G401 (cell line): ENCODE results near the gene PSAT1. TPM values are rescaled to one million over a fixed set of nuclear protein-coding genes. Genes with fewer than 3 reads are reported as not detected.

Experiments
- DNase-seq: peaks from one replicate; pipeline ENCODE4 v3.0.0-alpha.2; 2015; ENCODE audit warnings: low spot score
- in situ Hi-C: cut with HindIII; loops from 2 replicates; pipeline ENCODE4 v1.10.0; 2016; ENCODE audit warnings: low sequenced_read_pairs, mixed read lengths
- total RNA-seq: library from RNA; depleted of rRNA; stranded (reverse); fragments of >200 nt; shearing (Covaris generic); gene quantifications from 2 replicates; pipeline ENCODE4 v1.2.3, GENCODE V29; 2014

PSAT1 gene
- total RNA-seq, 1 experiment from 2014 or later = 268 TPM

- in situ Hi-C loops = no loop called here
Observed at GRCh38 chr9:78291240-78291925, 5.5 kb upstream of the PSAT1 start.

DNA sequence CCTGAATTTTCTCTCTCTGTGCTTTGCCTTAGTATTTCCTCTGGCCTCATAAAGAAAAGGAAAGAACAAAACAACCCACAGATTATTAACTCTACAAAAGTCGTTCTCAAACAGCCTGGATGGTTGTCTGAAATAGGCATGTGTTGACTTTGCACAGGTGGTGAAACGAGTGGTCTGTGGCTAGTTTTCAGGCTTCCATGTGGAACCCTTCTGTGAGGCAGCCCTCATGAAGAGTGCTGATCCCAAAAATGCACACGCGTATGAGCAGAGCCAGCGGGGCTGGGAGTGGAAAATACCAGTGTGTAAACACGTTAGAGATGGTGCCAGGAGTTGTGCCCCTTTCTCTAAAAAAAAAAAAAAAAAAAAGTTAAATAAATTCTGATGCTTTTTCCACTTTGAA, 4.9 kb upstream of the PSAT1 start:
- DNase-seq = no peak
- in situ Hi-C loops = no loop called here

More at GRCh38 chr9:78291240-78291925, 5.5 kb upstream of the PSAT1 start:
- no peak for DNase-seq

DNA sequence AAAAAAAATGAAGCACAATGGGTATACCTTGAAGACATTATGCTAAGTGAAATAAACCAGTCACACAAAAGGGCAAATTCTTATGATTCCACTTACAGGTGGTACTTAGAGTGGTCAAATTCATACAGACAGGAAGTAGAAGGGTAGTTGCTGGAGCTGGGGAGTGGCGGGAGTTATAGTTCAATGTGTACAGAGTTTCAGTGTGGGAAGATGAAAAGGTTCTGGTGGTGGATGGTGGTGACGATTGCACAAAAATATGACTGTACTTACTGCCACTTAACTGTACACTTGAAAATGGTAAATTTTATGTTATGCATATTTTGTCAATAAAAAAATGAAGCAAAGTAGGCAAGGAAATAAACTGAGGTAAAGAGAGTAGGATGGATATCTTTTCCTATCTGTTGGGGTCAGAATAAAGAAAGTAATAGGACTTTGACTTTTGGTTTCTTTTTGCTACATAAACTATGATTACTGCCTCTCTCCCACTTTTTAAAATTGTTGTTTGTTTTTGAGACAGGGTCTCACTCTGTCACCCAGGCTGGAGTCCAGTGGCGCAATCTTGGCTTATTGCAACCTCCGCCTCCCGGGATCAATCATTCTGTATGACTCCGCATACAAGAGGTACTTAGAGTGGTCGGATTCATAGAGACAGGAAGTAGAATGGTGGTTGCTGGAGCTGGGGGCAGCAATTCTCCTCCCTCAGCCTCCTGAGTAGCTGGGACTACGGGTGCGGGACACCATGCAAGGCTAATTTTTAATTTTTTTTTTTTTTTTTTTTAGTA, 4.0 kb upstream of the PSAT1 start:
- in situ Hi-C loops = no loop called here
- DNase-seq = no peak

DNA sequence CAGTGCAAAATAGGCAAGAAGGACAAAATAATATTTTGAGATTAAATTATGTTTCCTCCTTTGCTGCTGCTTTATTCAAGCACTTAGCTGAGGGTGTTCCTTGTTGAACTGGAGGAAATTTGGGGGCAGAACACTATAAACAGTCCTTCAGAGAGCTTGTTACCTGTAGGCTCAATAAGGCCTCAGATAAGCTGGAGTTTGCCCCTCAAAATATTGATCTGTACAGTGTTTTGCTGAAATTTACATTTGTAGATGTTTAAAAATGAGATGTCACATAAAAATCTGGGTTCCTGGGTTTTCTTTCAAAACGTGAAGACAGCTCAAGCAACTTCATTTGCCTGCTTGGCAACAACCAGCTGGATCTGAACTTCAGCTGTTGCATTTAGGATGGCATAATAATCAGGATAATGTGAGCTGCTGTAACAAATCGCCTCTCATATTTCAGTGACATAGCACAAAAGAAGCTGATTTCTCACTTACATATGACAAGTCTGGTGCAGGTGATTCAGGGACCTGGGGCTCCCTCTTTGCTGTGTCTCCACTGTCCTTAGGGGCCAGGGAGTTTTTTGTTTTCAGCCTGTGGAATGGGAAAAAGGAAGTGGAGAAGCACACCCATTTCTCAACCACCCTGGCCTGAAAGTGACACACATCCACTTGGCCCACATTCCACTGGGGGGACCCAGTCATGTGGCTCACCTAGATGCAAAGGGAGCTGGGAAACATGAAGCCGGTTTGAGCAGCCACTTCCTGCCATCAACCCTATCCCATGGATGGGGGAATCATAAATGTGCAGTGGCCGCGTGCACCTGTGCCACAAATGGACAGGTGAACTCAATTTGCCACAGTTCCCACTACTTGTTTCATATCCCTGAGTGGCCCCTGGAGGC, 2.4 kb upstream of the PSAT1 start:
- in situ Hi-C loops = no loop called here
- DNase-seq = no peak

GRCh38 chr9:78295177-78295575, 1.7 kb upstream of the PSAT1 start:
- in situ Hi-C loops = no loop called here
- DNase-seq = peak; percentile 13

DNA sequence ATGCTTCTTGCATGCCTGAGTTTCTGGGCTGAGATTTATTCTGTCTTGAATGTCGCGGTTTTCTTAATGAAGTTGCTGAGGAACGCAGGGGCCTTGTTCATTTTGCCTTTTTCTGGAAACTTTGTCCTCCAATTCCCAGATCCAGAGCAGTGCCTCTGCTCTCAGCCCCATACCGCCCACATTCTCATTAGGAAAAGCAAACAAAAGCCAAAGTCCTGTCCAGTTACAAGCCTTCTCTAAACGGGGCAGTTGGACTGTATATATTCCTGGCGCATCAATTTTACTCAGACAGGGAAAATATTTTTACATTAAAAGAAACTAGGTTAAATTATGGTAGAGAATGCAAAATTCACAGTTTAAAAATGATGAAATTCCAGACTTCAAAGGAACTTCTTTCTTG, 1.2 kb upstream of the PSAT1 start:
- DNase-seq = peak; percentile 17
- in situ Hi-C loops = no loop called here

DNA sequence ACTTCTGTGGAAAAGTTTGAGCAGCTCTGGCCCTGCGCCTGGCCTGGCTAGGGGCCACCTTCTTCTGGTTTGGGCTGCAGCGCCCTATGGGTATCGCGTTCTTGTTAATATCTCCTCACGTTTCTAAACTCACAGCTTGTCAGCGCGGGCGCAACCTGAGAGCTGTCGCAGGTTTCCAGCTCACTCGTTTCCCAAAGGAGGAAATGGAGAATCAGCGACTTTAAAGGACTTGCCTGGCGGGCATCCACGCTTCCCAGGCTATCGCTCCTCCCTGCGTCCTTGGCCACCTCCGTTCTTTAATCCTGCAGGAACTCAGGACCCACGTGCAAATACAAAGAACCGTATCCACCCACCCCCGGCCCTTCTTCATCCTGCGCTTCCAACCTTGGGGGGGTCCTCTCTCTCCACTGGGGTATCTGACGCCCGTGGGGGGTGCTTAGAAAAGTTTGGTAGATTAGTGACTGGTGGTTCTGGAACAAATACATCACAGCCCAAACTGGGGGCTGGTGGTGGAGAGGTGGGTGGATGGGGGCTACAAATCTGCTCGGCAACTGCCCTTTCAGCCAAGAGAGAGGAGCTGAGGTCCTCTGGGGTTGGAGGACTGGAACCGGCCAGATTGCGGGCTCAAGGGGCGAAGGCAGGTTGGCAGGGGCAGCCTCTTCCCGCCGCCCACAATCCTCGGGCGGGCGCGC, 578 bp upstream of the PSAT1 start:
- DNase-seq = peak; percentile 57
- in situ Hi-C loops = no loop called here

DNA sequence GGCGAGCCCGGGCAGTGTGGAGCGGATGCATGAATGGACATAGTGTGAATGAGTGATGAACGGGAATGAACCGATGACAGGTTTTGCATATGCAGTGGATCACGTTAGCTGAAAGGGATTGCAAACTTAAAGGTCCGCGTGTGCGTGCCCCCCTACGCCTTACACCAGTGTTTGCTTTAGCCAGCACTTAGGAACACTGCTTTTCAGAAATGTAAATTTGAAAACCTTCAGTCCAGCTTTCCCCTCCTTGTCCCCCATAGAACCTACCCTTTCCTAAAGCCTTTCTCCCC, 692 bp downstream of the PSAT1 start:
- no peak for DNase-seq
- in situ Hi-C loops = no loop called here

GRCh38 chr9:78298046-78298765, 1.3 kb downstream of the PSAT1 start:
- peak; percentile 9 for DNase-seq
- in situ Hi-C loops = no loop called here

DNA sequence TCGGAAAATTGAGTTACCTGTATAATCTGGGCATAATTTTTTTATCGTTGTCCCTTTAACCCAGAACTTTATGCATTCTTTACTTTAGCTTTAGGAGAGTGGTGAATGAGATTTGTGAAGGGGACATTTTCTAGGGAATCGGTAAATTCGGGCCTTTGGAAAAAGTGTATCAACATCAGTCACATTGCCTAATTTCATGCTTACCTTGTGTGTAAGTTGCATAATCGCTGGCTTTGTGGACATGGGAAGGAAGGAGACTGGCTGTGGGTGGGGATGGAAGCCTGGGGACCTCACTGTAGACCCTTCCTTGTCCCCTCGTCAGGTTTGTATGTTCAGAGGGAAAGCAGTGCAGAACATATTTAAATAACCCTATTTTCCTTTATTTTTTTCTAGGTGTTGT, 3.3 kb downstream of the PSAT1 start:
- in situ Hi-C loops = no loop called here
- DNase-seq = no peak

GRCh38 chr9:78301466-78301865, 4.5 kb downstream of the PSAT1 start:
- in situ Hi-C loops = no loop called here
- no peak for DNase-seq

DNA sequence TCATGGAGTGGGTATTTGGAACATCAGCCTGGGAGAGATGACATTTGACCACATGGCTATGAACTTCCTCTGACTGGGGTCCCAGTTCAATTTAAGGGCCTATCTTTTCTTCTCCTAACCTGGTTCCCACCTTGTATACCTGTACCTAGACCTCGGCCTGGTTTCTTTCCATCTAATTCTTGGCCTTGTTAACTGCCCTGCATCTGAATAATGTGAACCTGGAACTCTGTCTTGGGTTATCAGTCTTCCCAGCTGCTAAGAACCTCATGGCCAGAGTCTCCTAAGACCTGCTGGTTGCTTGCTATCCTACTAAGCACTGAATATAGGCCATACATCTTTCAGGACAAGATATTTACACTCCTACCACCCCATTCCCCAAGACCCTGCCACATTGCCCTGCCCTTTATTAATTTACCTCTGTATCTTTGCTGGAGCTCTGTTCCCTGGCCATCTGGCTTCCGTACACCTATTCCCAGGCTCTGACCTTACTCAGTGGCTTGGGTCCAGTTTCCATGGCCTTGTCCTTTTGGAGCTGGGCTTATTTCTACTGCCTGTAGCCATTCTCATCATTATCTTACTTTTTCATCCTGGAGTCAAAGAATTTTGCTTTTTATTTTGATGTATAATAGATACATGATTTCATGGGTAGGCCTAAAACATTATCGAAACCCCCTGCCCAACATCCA, 6.6 kb downstream of the PSAT1 start:
- in situ Hi-C loops = no loop called here
- no peak for DNase-seq

- no peak for DNase-seq
- in situ Hi-C loops = no loop called here
Observed at GRCh38 chr9:78304357-78304756, 7.4 kb downstream of the PSAT1 start.

DNA sequence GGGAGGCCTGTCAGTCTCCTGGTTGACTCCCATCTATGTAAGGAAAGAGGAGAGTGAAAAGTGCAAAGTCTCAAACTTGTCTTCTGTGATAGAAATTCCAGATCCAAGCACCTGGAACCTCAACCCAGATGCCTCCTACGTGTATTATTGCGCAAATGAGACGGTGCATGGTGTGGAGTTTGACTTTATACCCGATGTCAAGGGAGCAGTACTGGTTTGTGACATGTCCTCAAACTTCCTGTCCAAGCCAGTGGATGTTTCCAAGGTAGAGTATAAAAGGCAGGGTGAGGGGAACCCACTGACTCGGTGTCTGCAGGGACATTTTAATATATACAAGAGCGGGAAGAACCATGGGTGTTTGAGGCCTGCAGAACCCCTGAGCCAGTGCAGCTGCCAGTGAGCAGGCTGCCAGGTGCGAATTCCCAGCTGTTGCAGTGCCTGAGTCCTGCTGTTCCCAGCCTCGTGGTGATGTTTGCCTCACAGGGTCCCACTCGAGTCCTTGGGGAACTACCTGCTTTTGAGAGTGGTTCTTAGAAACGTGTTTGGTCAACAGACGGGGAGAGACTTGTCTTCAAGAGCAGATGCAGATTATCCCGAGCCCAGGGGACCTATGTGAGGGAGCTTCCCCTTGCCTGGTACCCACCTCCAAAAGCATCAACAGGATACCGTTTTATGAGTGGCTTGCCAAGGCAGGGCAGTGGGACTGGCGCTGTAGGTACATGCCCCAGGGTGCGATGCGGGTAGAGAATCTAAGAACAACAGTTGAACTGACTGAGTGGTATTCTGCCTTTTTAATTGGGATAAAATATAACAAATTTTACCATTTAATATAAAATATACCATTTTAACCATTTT, 9.5 kb downstream of the PSAT1 start:
- no peak for DNase-seq
- in situ Hi-C loops = no loop called here

- no peak for DNase-seq
- in situ Hi-C loops = no loop called here
Observed at GRCh38 chr9:78307360-78307759, 10.4 kb downstream of the PSAT1 start.

GRCh38 chr9:78309066-78309465, 12.1 kb downstream of the PSAT1 start:
- in situ Hi-C loops = no loop called here
- DNase-seq = no peak

- no peak for DNase-seq
- in situ Hi-C loops = no loop called here
Observed at GRCh38 chr9:78311075-78311474, 14.2 kb downstream of the PSAT1 start.
